ENCODE measurements around the gene EXOC3L1.

Gene EXOC3L1

GRCh38 chr16:67147437-67148140 lies 42.3 kb downstream of the EXOC3L1 start:
- Histone ChIP-seq H3K4me1 (ENCODE audit: control insufficient read depth, insufficient read depth, low read length) (0 out of 2 replicates have a peak, but pooled peaks cover 3% of the 10 kb centered on the region), H3K9me3 (ENCODE audit: control insufficient read depth, insufficient read depth, low read depth, low read length) (no peaks in the 10 kb centered on the region), H3K36me3 (ENCODE audit: control insufficient read depth in 2 of 2, insufficient read depth in 1 of 2, low read length in 2 of 2) (peaks cover 8 to 69% of the 10 kb centered on the region in 2 experiments; a peak in 2 of 3 replicates), H3K27ac (ENCODE audit: extremely low read depth, low read depth, low read length) (no peak overlapping the region), H3K4me3 (ENCODE audit: low read depth, low read length) (no peak overlapping the region)
- TF ChIP-seq TCF7L2 (IDR thresholded peaks at IDR 0.05; ENCODE audit: borderline replicate concordance, low read depth, low read length) (no peak), ZNF513 (tag by site-specific recombination; IDR thresholded peaks at IDR 0.05) (no peak), KLF9 (tag by site-specific recombination; IDR thresholded peaks at IDR 0.05; ENCODE audit: low read depth) (no peak), ZFHX2 (tag by site-specific recombination; conservative IDR thresholded peaks at IDR 0.05) (no peak), SCRT1 (tag by site-specific recombination; IDR thresholded peaks at IDR 0.05; ENCODE audit: borderline replicate concordance) (no peak), YY2 (tag by site-specific recombination; IDR thresholded peaks at IDR 0.05) (no peak), FEZF1 (tag by site-specific recombination; IDR thresholded peaks at IDR 0.05) (no peak), ZNF132 (tag by site-specific recombination; IDR thresholded peaks at IDR 0.05; ENCODE audit: borderline replicate concordance) (no peak), ZNF121 (tag by site-specific recombination; IDR thresholded peaks at IDR 0.05) (no peak), ZNF518A (tag by site-specific recombination; conservative IDR thresholded peaks at IDR 0.05; ENCODE audit: low read depth) (no peak), ZNF645 (tag by site-specific recombination; IDR thresholded peaks at IDR 0.05) (no peak), ZBTB8A (tag by site-specific recombination; IDR thresholded peaks at IDR 0.05) (no peak), ZNF18 (tag by site-specific recombination; IDR thresholded peaks at IDR 0.05) (no peak), KLF10 (tag by site-specific recombination; IDR thresholded peaks at IDR 0.05) (no peak), ZBTB11 (tag by site-specific recombination; conservative IDR thresholded peaks at IDR 0.05; ENCODE audit: low read depth) (no peak), ZNF830 (tag by site-specific recombination; IDR thresholded peaks at IDR 0.05; ENCODE audit: low read depth) (no peak), ZNF362 (tag by site-specific recombination; IDR thresholded peaks at IDR 0.05) (no peak), ZFP3 (tag by site-specific recombination; IDR thresholded peaks at IDR 0.05; ENCODE audit: low read depth) (no peak)
- ChIA-PET POLR2A (no interaction called here), CTCF (no interaction called here)

All from HEK293 (cell line).